ENCODE measurements around the gene KIF24.
"Not testable (repeated sequence)": the region's sequence is repeated elsewhere in the genome, so short reads cannot be mapped to it uniquely, and the experiment has no call there.

The KIF24 gene

GRCh38 chr9:34362614-34363214 is 33.6 kb upstream of the KIF24 start:
- FAIRE-seq = no peak

GRCh38 chr9:34352957-34353356 is 23.9 kb upstream of the KIF24 start:
- not testable (repeated sequence) for FAIRE-seq

- FAIRE-seq = not testable (repeated sequence)
These were observed 23.1 kb upstream of the KIF24 start for GRCh38 chr9:34352122-34352652.

GRCh38 chr9:34349324-34349723 is 20.3 kb upstream of the KIF24 start:
- FAIRE-seq = no peak

GRCh38 chr9:34347800-34348158 is 18.7 kb upstream of the KIF24 start:
- FAIRE-seq = no peak

GRCh38 chr9:34346873-34347799 is 18.1 kb upstream of the KIF24 start:
- FAIRE-seq = no peak

GRCh38 chr9:34343605-34344004 is 14.5 kb upstream of the KIF24 start:
- FAIRE-seq = no peak

GRCh38 chr9:34343090-34343489 is 14.0 kb upstream of the KIF24 start:
- FAIRE-seq = no peak

GRCh38 chr9:34341659-34342295 is 12.7 kb upstream of the KIF24 start:
- no peak for FAIRE-seq

- no peak for FAIRE-seq
These were observed 9.8 kb upstream of the KIF24 start for GRCh38 chr9:34338665-34339385.

- FAIRE-seq = not testable (repeated sequence)
These were observed 9.0 kb upstream of the KIF24 start for GRCh38 chr9:34338079-34338478.

GRCh38 chr9:34337403-34337802 is 8.3 kb upstream of the KIF24 start:
- FAIRE-seq = no peak

- no peak for FAIRE-seq
These were observed 6.3 kb upstream of the KIF24 start for GRCh38 chr9:34335376-34335775.

GRCh38 chr9:34334916-34335315 is 5.8 kb upstream of the KIF24 start:
- FAIRE-seq = no peak

GRCh38 chr9:34334337-34334824 is 5.3 kb upstream of the KIF24 start:
- no peak for FAIRE-seq

- FAIRE-seq = no peak
These were observed 4.8 kb upstream of the KIF24 start for GRCh38 chr9:34333836-34334235.

GRCh38 chr9:34332076-34332964 is 3.3 kb upstream of the KIF24 start:
- FAIRE-seq = peak; percentile 61

GRCh38 chr9:34331196-34331595 is 2.1 kb upstream of the KIF24 start:
- FAIRE-seq = no peak

GRCh38 chr9:34328500-34328986 is 525 bp downstream of the KIF24 start:
- FAIRE-seq = no peak

- FAIRE-seq = no peak
These were observed 2.4 kb downstream of the KIF24 start for GRCh38 chr9:34326690-34327089.

GRCh38 chr9:34322899-34323591 is 6.0 kb downstream of the KIF24 start:
- FAIRE-seq = no peak

Measured in islet of Langerhans (tissue), 1 donor.